Glomerular visceral epithelial cell (primary cell): ENCODE data around the gene AZU1.

Source experiments
- DNase-seq: peaks from one replicate; pipeline ENCODE4 v3.0.0-alpha.2; 2016; ENCODE audit errors: extremely low spot score

AZU1 gene

GRCh38 chr19:827710-828321, at the start of gene AZU1:
Gene AZU1, plus strand, starts transcription at chr19:827837. Its CDS starts 10 bp downstream, at chr19:827847.
- no peak for DNase-seq

GRCh38 chr19:778910-779653, 48.6 kb upstream of the AZU1 start:
- peak; percentile 93 for DNase-seq

GRCh38 chr19:780935-781334, 46.7 kb upstream of the AZU1 start:
- DNase-seq = no peak

- no peak for DNase-seq
Measured at GRCh38 chr19:781800-782184, 45.8 kb upstream of the AZU1 start.

- DNase-seq = peak; percentile 73
Measured at GRCh38 chr19:782185-782877, 45.3 kb upstream of the AZU1 start.

GRCh38 chr19:782878-783668, 44.6 kb upstream of the AZU1 start:
- DNase-seq = peak; percentile 43

DNA sequence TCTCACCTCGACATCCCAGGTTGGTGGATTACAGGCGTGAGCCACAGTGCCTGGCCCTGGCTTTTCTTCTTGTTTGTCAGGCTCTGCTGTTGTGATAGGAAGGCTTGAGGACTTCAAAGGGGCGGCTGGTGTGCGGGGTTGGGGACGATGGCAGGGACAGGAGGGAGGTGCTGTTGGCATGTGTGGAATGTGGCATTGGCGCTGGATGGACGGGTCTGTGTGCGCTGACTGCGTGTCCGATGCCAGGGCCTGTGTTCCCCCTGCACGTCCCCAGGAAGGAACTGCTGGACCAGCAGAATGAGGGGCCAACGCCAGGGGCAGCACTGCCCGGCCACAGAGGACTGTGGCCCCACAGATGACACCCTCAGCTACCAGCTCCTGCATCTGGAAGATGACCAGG, 43.1 kb upstream of the AZU1 start:
- DNase-seq = no peak

GRCh38 chr19:787536-787935, 40.1 kb upstream of the AZU1 start:
- DNase-seq = no peak

- no peak for DNase-seq
Measured at GRCh38 chr19:788686-788982, 39.0 kb upstream of the AZU1 start.

GRCh38 chr19:788983-789700, 38.5 kb upstream of the AZU1 start:
- DNase-seq = no peak

GRCh38 chr19:789701-790060, 38.0 kb upstream of the AZU1 start:
- DNase-seq = no peak

DNA sequence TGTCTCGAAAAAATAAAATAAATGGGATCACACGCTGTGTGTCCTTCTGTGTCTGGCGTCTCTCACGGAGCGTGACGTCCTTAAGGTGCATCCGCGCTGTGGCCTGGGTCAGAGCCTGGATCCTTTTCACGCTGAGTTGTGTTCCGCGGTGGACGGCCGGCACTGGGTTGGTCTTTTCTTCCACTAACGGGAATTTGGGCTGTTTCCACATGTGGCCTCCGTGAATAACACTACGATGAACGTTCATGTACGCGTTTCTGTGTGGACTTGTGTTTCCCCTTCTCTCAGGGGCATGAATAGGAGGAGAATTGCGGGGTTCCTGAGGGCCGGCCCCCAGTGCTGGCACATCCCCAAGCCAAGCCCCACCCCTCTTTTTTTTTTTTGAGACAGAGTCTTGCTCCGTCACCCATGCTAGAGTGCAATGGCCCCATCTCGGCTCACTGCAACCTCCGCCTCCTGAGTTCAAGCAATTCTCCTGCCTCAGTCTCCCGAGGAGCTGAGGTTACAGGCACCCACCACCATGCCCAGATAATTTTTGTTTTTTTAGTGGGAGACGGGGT, 36.5 kb upstream of the AZU1 start:
- no peak for DNase-seq

DNA sequence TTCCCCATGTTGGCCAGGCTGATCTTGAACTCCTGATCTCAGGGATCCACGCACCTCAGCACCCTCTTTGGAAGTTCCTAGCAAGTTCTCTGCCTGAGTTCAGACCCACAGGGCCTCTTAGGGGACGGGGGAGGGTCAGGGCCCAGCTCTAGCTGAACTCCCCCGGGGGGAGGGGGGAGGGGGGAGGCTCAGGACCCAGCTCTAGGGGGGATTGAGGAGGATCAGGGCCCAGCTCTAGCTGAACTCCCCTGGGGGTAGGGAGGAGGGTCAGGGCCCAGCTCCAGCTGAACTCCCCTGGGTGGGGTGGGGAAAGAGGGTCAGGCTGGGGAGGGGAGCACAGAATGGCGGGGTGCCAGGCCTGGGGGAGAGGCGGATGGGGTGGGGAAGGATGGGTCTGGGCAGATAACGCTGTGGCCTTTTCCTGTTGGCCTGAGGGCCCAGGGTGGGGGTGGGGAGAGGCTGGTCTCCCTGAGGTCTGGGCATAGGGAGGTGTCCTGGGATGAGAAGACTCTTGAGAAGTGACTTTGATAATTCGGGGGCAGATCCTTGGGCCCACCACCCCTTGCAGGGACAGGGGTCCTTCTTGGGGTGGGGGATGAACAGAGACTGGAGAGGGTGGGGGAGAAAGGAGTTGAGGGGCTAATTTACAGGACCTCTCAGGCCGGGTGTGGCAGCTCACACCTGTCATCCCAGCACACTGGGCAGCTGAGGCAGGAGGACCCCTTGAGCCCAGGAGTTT, 35.9 kb upstream of the AZU1 start:
- no peak for DNase-seq

GRCh38 chr19:792306-792885, 35.2 kb upstream of the AZU1 start:
- no peak for DNase-seq

DNA sequence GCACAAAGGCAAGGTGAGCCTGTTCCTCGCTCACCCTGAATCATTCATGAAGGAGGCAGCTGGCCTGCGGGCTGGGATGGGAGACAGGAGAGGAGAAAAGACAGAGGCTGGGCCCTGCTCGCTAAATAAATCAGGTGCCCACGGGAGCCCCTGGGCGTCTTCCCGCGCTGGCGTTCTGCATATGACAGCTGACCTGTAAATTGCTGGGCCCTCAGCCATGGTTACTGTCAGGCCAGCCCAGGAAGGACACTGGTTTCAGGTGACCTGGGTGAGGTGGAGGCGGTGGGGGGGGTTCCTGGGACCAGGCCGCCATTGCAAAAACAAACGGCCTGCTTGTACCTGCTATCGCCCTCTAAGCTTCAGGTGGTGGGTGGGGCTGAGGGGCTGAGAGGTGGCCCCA, 33.8 kb upstream of the AZU1 start:
- DNase-seq = no peak

DNA sequence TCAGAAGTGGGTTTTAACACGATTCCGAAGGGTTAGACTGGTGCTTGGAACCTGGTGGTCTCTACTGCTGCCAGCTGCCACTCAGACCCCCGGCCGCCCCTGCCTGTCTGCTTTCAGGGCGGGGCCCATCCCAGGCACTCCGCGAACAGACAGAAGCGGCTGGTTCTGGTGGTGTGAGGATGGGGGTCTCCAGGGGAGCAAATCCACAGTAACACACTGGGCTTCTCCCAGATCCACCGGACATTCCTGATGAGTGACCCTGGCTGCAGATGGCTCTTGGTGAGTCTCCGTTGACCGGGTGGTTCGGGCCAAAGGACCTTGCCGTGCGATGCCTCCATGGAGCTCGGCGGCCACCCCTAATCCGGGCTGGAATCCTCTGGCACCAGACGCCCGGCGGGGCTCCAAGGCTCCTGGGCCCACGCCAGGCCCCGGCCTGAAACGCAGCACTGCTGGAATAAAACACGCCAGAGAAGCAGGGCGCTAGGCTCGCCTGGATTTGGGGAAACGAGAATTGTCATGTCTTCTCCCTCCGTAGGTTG, 32.5 kb upstream of the AZU1 start:
- DNase-seq = no peak

- no peak for DNase-seq
Measured at GRCh38 chr19:795691-796581, 31.7 kb upstream of the AZU1 start.

DNA sequence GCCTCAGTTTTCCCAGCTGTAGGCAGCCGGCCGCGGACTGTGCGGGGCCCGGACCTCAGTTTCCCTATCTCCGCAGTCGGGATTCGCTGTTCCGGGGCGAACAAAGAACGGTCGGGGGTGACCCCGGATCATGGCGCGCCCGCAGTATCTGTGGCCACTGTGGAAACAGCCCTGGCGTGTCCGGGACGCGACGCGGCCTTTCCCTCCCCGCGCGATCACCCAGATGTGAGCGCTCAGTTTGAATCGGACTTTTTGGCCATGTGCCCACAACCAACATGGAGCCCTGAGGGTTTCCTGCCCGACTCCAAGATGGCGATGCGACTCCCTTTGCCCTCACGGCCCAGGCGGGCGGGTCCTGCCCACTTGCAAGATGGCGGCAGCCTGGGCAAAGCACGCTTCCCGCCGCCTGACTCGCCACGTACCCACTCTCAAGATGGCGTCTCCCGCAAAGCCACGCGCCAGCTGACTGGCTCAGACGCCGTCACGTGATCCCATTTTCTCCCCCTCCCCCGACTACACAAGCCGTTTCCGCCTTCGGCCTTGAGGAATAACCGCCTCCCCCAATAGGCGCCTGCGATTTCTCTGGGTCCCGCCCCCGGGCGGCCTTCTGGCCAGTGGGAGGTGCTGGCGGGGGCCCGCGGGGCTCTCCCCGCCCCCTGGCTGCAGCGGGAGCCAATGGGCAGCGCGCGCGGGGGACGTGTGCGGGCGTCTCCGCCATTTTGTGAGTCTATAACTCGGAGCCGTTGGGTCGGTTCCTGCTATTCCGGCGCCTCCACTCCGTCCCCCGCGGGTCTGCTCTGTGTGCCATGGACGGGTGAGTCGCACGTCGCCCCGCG, 30.7 kb upstream of the AZU1 start, which contains the start of gene PTBP1:
TSS of gene PTBP1 (plus strand) at position 761 of the 836 bp plus-strand sequence. CDS start at position 807, 46 bp downstream.
- DNase-seq = peak; percentile 100
